ENCODE results near the gene CENPF. TPM values are rescaled to one million over a fixed set of nuclear protein-coding genes. Genes with fewer than 3 reads are reported as not detected.

CENPF gene
- total RNA-seq, 1 experiment from 2014 or later, result 135 TPM

DNA sequence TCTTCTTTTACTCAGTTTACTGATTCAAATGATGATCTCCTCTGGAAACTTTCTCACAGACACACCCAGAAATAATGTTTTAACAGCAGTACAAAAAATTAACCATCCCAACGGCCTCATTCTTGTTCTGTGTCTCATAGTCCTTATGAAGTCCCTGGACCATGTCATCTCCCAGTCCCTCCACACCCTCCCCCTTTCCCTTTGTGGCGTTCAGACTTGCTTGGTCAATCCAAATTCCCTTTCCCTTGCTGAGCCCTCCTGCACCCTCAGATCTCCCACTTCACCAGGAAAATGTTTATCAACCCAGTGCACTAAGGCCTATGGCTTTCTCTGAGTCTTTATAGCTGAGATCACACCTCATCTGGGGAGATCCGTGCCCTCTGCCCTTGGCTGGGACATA lies 85.9 kb downstream of the CENPF start:
- no peaks in the 10 kb centered on the region for H3K4me1 Mint-ChIP-seq (ENCODE audit: insufficient read depth, unreplicated experiment)
- CTCF ChIA-PET, result interaction anchor here (0.7 kb wide), 1 partner anchor 396 kb away, joined by 3 read pairs; no protein-coding TSS in a partner anchor
- no peaks in the 10 kb centered on the region for H3K27me3 Mint-ChIP-seq (ENCODE audit: insufficient read depth, unreplicated experiment)
- no peaks in the 10 kb centered on the region for H3K36me3 Mint-ChIP-seq (ENCODE audit: insufficient read depth, unreplicated experiment)
- TF ChIP-seq, protein P1, sequence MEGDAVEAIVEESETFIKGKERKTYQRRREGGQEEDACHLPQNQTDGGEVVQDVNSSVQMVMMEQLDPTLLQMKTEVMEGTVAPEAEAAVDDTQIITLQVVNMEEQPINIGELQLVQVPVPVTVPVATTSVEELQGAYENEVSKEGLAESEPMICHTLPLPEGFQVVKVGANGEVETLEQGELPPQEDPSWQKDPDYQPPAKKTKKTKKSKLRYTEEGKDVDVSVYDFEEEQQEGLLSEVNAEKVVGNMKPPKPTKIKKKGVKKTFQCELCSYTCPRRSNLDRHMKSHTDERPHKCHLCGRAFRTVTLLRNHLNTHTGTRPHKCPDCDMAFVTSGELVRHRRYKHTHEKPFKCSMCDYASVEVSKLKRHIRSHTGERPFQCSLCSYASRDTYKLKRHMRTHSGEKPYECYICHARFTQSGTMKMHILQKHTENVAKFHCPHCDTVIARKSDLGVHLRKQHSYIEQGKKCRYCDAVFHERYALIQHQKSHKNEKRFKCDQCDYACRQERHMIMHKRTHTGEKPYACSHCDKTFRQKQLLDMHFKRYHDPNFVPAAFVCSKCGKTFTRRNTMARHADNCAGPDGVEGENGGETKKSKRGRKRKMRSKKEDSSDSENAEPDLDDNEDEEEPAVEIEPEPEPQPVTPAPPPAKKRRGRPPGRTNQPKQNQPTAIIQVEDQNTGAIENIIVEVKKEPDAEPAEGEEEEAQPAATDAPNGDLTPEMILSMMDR (IDR thresholded peaks at IDR 0.05; ENCODE audit: unreplicated experiment), result no peak
- DNase-seq (ENCODE audit: unreplicated experiment), result no peak
- BruUV-seq (replicated peaks), result no TSS peak
- H3K9me3 Mint-ChIP-seq (ENCODE audit: unreplicated experiment), result no peaks in the 10 kb centered on the region
- H3K27ac Mint-ChIP-seq (ENCODE audit: low read depth, unreplicated experiment), result no peak overlapping the region
- POLR2A ChIA-PET, result no interaction called here
- no peak overlapping the region for H3K4me3 Mint-ChIP-seq (ENCODE audit: unreplicated experiment)
- intact Hi-C loops (cut with micrococcal nuclease), result no loop called here

DNA sequence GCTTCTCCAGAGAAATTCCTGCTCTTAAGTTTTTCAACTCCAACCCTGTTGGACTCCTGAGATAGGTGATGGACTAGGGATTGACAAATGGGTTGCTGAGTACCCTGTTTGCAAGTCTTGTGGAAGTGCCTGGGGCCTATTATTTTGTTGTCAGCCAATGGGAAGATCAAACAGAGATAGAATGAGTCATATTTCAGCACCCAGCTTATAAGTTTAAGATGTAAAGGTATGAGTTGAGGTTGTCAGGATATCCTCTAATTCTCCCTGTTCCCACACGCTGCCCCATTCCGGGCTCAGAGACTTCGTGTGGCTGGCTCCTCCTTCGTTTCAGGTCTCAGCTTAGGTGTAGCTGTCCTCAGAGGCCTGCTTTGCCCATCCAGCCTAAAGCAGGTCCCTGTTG lies 91.8 kb downstream of the CENPF start:
- Mint-ChIP-seq H3K27me3 (ENCODE audit: insufficient read depth, unreplicated experiment) (no peaks in the 10 kb centered on the region), H3K4me3 (ENCODE audit: unreplicated experiment) (no peak overlapping the region), H3K4me1 (ENCODE audit: insufficient read depth, unreplicated experiment) (no peaks in the 10 kb centered on the region), H3K9me3 (ENCODE audit: unreplicated experiment) (no peaks in the 10 kb centered on the region), H3K27ac (ENCODE audit: low read depth, unreplicated experiment) (no peak overlapping the region), H3K36me3 (ENCODE audit: insufficient read depth, unreplicated experiment) (no peaks in the 10 kb centered on the region)
- BruUV-seq (replicated peaks), result no TSS peak
- TF ChIP-seq, protein P1 (IDR thresholded peaks at IDR 0.05; ENCODE audit: unreplicated experiment), result no peak
- ChIA-PET CTCF (interaction anchor here (0.5 to 1.7 kb wide), 6 partner anchors 35 to 693 kb away, joined by 3 to 9 read pairs (median 4); no protein-coding TSS in a partner anchor), POLR2A (interaction anchor here (0.5 to 1.3 kb wide), 2 partner anchors 179 to 494 kb away, joined by 3 read pairs; no protein-coding TSS in a partner anchor)
- peak; percentile 32 for DNase-seq (ENCODE audit: unreplicated experiment)
- intact Hi-C loops (cut with micrococcal nuclease), result loop anchor here (10.0 kb wide), 1 partner anchor 680 kb away; no protein-coding TSS in a partner anchor

DNA sequence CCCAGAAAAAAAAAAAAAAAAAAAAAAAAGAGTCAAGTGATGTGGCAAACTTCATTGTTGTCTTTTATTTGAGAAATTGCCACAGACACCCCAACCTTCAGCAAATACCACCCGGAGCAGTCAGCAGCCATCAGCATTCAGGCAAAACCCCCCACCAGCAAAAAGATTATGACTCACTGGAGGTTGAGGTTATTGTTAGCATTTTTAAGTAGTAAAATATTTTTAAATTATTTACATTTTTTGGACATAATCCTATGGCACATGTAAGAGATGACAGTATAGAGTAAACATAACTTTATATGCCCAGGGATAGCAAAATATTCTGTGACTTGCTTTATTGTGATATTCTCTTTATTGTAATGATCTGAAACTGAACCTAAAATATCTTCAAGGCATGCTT lies 95.6 kb downstream of the CENPF start:
- DNase-seq (ENCODE audit: unreplicated experiment), result no peak
- TF ChIP-seq, protein P1 (IDR thresholded peaks at IDR 0.05; ENCODE audit: unreplicated experiment), result no peak
- Mint-ChIP-seq H3K27ac (ENCODE audit: low read depth, unreplicated experiment) (no peak overlapping the region), H3K27me3 (ENCODE audit: insufficient read depth, unreplicated experiment) (no peaks in the 10 kb centered on the region), H3K9me3 (ENCODE audit: unreplicated experiment) (peaks cover 5% of the 10 kb centered on the region), H3K4me1 (ENCODE audit: insufficient read depth, unreplicated experiment) (no peaks in the 10 kb centered on the region), H3K4me3 (ENCODE audit: unreplicated experiment) (no peak overlapping the region), H3K36me3 (ENCODE audit: insufficient read depth, unreplicated experiment) (no peaks in the 10 kb centered on the region)
- ChIA-PET POLR2A (no interaction called here), CTCF (interaction anchor here (1.0 kb wide), 1 partner anchor 356 kb away, joined by 3 read pairs; no protein-coding TSS in a partner anchor)
- no TSS peak for BruUV-seq (replicated peaks)
- intact Hi-C loops (cut with micrococcal nuclease), result loop anchor here (10.0 kb wide), 1 partner anchor 676 kb away; no protein-coding TSS in a partner anchor

DNA sequence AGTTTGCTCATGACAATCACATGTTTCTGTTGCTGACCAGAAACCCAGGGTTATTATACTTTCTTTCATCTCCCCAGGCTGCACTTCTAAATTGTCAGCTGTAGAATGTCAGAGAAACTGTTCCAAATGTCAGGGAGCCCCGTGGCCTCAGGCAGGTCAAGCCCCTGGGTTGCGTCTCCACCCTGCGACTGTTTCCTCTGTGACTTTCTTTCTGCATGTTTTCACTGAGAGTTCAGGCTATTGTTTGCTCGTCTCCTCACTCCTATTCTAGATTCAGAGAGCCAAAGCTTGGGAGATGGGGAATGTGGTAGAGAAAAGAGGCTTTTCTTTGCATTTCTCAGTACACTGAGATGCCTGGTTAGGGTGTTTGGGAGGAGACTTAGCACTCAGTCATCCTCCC lies 97.4 kb downstream of the CENPF start:
- H3K36me3 Mint-ChIP-seq (ENCODE audit: insufficient read depth, unreplicated experiment), result no peaks in the 10 kb centered on the region
- H3K9me3 Mint-ChIP-seq (ENCODE audit: unreplicated experiment), result peaks cover 24% of the 10 kb centered on the region
- no TSS peak for BruUV-seq (replicated peaks)
- intact Hi-C loops (cut with micrococcal nuclease), result no loop called here
- H3K27ac Mint-ChIP-seq (ENCODE audit: low read depth, unreplicated experiment), result no peak overlapping the region
- ChIA-PET CTCF (interaction anchor here (0.6 to 0.7 kb wide), 3 partner anchors 8 to 372 kb away, joined by 3 read pairs; no protein-coding TSS in a partner anchor), POLR2A (interaction anchor here (1.2 kb wide), 1 partner anchor 18 kb away, joined by 3 read pairs; no protein-coding TSS in a partner anchor)
- no peaks in the 10 kb centered on the region for H3K4me1 Mint-ChIP-seq (ENCODE audit: insufficient read depth, unreplicated experiment)
- DNase-seq (ENCODE audit: unreplicated experiment), result no peak
- H3K27me3 Mint-ChIP-seq (ENCODE audit: insufficient read depth, unreplicated experiment), result no peaks in the 10 kb centered on the region
- TF ChIP-seq, protein P1 (IDR thresholded peaks at IDR 0.05; ENCODE audit: unreplicated experiment), result no peak
- no peak overlapping the region for H3K4me3 Mint-ChIP-seq (ENCODE audit: unreplicated experiment)
